ENCODE results near the gene FAM240A. TPM values are rescaled to one million over a fixed set of nuclear protein-coding genes. Genes with fewer than 3 reads are reported as not detected.

Gene FAM240A
- total and polyA plus RNA-seq, 2 donors (not counting 3 experiments of a cell fraction or from before 2014, with no cell fraction given), result not detected

- H3K36me3 ChIP-seq (ENCODE audit: control insufficient read depth in 2 of 2, extremely low read depth in 1 of 2, insufficient read depth in 2 of 2, low read length in 2 of 2), result no peaks in the 10 kb centered on the region
- peak overlapping the region; percentile 99 for H2AFZ ChIP-seq (ENCODE audit: low read depth, low read length)
- no TSS peak for BruUV-seq (replicated peaks)
- FAIRE-seq (peak; percentile 91), DNase-seq (ENCODE audit: low read depth, low spot score) (peak; percentile 86)
- TF ChIP-seq MYC (IDR thresholded peaks at IDR 0.05; ENCODE audit: low read depth, low read length), result no peak
- TF ChIP-seq GATA2 (IDR thresholded peaks at IDR 0.05; ENCODE audit: insufficient read depth, insufficient read length, low read depth, low read length), result no peak
- peak; percentile 56 for TF ChIP-seq MAX (IDR thresholded peaks at IDR 0.05; ENCODE audit: insufficient read depth, insufficient read length)
- peak; percentile 99 to 100 for TF ChIP-seq CTCF (IDR thresholded peaks at IDR 0.05; ENCODE audit: extremely low read depth in 1 of 2, insufficient read depth in 1 of 2, low read depth in 1 of 2, low read length in 2 of 2)
- TF ChIP-seq FOS (IDR thresholded peaks at IDR 0.05; ENCODE audit: borderline replicate concordance, insufficient read depth, low read length), result no peak
- TF ChIP-seq POLR2AphosphoS5 (IDR thresholded peaks at IDR 0.05; ENCODE audit: insufficient read depth, low read depth, low read length), result peak; percentile 30
- TF ChIP-seq JUN (IDR thresholded peaks at IDR 0.05; ENCODE audit: borderline replicate concordance, insufficient read depth, insufficient read length, low read depth), result no peak
- TF ChIP-seq POLR2A (IDR thresholded peaks at IDR 0.05; ENCODE audit: low read depth, low read length), result peak; percentile 54
- TF ChIP-seq EZH2 (IDR thresholded peaks at IDR 0.05; ENCODE audit: borderline replicate concordance, low read depth, low read length, severe bottlenecking), result no peak
- H4K20me1 ChIP-seq (replicated peaks; ENCODE audit: control insufficient read depth, extremely low read depth, insufficient read depth, low read length), result no peaks in the 10 kb centered on the region
- H3K27ac ChIP-seq (ENCODE audit: insufficient read depth, low read depth, low read length), result no peak overlapping the region
- peak overlapping the region; percentile 24 for H3K9ac ChIP-seq (replicated peaks; ENCODE audit: extremely low read depth, insufficient read depth, low read length)
- no peaks in the 10 kb centered on the region for H3K9me1 ChIP-seq (replicated peaks; ENCODE audit: control insufficient read depth, extremely low read depth, insufficient read depth, low read length)
- intact Hi-C loops (cut with micrococcal nuclease) (loop anchor here (1.0 to 2.0 kb wide), 3 partner anchors 65 to 142 kb away; no protein-coding TSS in a partner anchor), dilution Hi-C loops (cut with MboI; ENCODE audit: extremely low pct_ligation_motif_present, low sequenced_read_pairs) (no loop called here)
- CTCF ChIA-PET, result interaction anchor here (0.6 to 8.2 kb wide), 33 partner anchors 9 to 200 kb away, joined by 3 to 260 read pairs (median 6); partner anchors contain the start of genes LRRC2 and RTP3
- H3K79me2 ChIP-seq (ENCODE audit: control insufficient read depth, insufficient read depth, low read length), result no peaks in the 10 kb centered on the region
- H3K4me1 ChIP-seq (ENCODE audit: control insufficient read depth, extremely low read depth, insufficient read depth, low read length), result peaks cover 9% of the 10 kb centered on the region
- POLR2A ChIA-PET, result interaction anchor here (1.6 kb wide), 1 partner anchor 141 kb away, joined by 10 read pairs; no protein-coding TSS in a partner anchor
- peak overlapping the region; percentile 15 to 47 (median 16) for H3K4me3 ChIP-seq (replicated peaks in 1 of 3; ENCODE audit: insufficient read depth in 1 of 3, low read depth in 1 of 3, low read length in 3 of 3)
- H3K27me3 ChIP-seq (ENCODE audit: control insufficient read depth in 2 of 2, insufficient read depth in 2 of 2, low read length in 2 of 2), result peaks cover 4 to 6% of the 10 kb centered on the region in 2 experiments
- no peaks in the 10 kb centered on the region for H3K9me3 ChIP-seq (replicated peaks; ENCODE audit: control insufficient read depth, insufficient read depth, low read length)
- peak overlapping the region; percentile 91 for H3K4me2 ChIP-seq (ENCODE audit: insufficient read depth, low read length)
Observed at GRCh38 chr3:46629551-46630517, 17.5 kb downstream of the FAM240A start.

Data from endothelial cell of umbilical vein (primary cell).